HEK293T (cell line): ENCODE data around the gene IL7R.

Experiments
- BHLHE40 ChIP-seq: fragments of 450-650 bp; IDR thresholded peaks from 2 replicates; pipeline ENCODE4 v1.6.1; 2016; ENCODE audit warnings: mild to moderate bottlenecking, moderate library complexity, borderline replicate concordance
- FOXA1 ChIP-seq: fragments of 450-650 bp; IDR thresholded peaks from 2 replicates; pipeline ENCODE4 v1.6.1; 2016; ENCODE audit warnings: mild to moderate bottlenecking
- FOXK2 ChIP-seq: fragments of 450-650 bp; IDR thresholded peaks from 2 replicates; pipeline ENCODE4 v1.6.1; 2016; ENCODE audit warnings: mild to moderate bottlenecking

DNA sequence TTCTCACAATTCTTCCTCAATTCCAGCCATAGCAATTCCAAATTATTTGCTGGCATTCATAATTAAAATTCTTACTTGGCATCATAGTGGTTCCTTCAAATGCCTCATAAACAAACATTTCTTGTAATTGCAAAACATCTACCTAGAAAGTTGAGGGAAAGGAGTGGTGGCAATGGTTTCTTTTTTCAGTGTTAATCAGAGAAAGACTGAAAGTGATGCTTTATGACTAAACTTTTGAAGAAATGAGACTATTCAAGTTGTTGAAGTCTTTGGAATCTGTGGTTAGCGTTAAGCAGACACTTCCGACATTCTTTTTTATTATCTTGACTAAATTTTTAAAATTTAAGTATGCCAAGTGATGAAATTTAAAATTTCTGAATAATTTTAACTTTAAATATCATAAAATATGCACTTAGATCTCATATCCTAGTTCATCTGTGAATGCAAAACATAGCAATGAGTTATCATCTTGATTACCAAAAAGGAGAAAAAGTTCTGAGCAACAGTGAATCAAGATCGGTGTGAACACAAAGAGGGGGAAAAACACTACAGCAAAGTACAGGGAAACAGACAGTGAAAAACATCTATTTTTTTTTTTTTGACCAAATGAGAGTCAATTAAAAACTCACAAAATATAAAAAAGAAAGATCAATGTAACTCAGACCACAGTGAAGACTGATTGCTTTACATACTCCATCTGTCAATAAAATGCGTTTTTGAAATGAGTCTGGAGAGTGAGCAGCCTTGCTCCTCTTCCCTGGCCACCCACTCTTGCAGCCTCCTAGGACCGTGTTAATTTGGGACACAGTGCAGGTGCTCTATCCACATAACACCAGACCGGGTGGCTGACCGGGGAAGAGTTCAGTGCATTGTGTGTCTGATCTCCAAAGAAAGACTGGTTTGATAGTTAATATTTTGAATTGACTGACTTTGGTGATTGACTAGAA, 20.6 kb upstream of the IL7R start:
- TF ChIP-seq FOXA1, result no peak
- no peak for TF ChIP-seq BHLHE40
- TF ChIP-seq FOXK2, result no peak
